Peyer's patch (tissue), 4 donors: ENCODE data around the gene MARCHF10.

Experiments used
- POLR2A ChIP-seq, 2 donors: fragments of 450-650 bp; IDR thresholded peaks; one replicate each; pipeline ENCODE4 v1.5.1; 2017; ENCODE audit warnings: antibody characterized with exemption in 2 of 2, mild to moderate bottlenecking in 2 of 2, moderate library complexity in 2 of 2
- TF ChIP-seq, protein P1 (sequence below), 6 experiments: fragments of 450-650 bp in 4 of 6; fragments of 200-600 bp in 2 of 6; sonication (generic) in 1 of 6; IDR thresholded peaks; one replicate each; pipeline ENCODE4 v1.5.1; 2017 to 2019; ENCODE audit warnings: antibody characterized with exemption in 6 of 6, mild to moderate bottlenecking in 3 of 6, moderate library complexity in 1 of 6

DNA sequence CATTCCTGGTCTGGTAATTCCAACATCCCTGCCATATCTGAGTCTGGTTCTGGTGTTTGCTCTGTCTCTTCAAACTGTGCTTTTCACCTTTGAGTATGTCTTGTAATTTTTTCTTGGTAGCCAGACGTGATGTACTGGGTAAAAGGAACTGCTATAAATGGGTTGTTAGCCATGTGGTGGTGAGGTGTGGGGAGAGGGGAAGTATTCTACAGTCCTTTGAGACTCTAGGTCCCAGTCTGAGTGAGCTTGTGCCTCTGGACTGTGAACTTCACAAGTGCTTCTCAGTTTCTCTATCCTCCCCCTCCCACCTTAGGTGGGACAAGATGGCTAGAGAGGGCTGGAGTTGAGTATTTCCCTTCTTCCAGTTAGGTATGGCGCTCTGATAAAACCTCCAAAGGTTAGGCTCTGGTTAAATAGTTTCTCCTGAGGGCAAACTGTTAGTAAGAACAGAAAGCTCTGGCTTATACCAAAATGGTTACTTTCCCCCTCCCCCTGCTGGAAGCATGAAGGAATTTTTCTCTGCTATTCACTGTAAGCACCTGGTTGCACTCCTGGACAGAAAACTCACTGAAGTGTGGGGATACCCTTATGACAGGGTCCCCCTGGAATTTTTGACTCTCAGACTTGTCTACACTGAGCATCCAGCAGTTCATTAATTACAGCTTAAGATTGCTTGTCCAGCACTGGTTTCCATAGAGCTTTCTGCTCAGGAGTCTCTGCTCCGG is 87.8 kb downstream of the MARCHF10 start:
- TF ChIP-seq, protein P1, sequence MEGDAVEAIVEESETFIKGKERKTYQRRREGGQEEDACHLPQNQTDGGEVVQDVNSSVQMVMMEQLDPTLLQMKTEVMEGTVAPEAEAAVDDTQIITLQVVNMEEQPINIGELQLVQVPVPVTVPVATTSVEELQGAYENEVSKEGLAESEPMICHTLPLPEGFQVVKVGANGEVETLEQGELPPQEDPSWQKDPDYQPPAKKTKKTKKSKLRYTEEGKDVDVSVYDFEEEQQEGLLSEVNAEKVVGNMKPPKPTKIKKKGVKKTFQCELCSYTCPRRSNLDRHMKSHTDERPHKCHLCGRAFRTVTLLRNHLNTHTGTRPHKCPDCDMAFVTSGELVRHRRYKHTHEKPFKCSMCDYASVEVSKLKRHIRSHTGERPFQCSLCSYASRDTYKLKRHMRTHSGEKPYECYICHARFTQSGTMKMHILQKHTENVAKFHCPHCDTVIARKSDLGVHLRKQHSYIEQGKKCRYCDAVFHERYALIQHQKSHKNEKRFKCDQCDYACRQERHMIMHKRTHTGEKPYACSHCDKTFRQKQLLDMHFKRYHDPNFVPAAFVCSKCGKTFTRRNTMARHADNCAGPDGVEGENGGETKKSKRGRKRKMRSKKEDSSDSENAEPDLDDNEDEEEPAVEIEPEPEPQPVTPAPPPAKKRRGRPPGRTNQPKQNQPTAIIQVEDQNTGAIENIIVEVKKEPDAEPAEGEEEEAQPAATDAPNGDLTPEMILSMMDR (IDR thresholded peaks at IDR 0.05): peak in 3 of 6 experiments; percentile 6 to 21 (median 18)
- no peak for TF ChIP-seq POLR2A (IDR thresholded peaks at IDR 0.05)
